Measurements from ENCODE around the gene ITSN1.

- no peak for TF ChIP-seq TAF1 (IDR thresholded peaks at IDR 0.05; ENCODE audit: borderline replicate concordance, insufficient read depth, low read length)
- no peak for TF ChIP-seq POLR2AphosphoS5 (IDR thresholded peaks at IDR 0.05; ENCODE audit: low read depth, low read length)
- no peak for TF ChIP-seq SIN3A (IDR thresholded peaks at IDR 0.05; ENCODE audit: borderline replicate concordance, insufficient read depth, low read length)
- TF ChIP-seq REST (IDR thresholded peaks at IDR 0.05; ENCODE audit: insufficient read depth in 1 of 2, low read depth in 2 of 2, low read length in 2 of 2), result no peak
- no peak for TF ChIP-seq FOXP2 (optimal IDR thresholded peaks at IDR 0.05; ENCODE audit: borderline replicate concordance, extremely low read depth, extremely low read length, insufficient read depth)
Measured at GRCh38 chr21:33895356-33895755, 253.1 kb downstream of the ITSN1 start.

Measured in PFSK-1 (cell line).